ENCODE data around the gene BLOC1S3. TPM values are rescaled to one million over a fixed set of nuclear protein-coding genes. Genes with fewer than 3 reads are reported as not detected.

The BLOC1S3 gene
- total RNA-seq, 2 donors from 2014 or later: 20.7 to 21.4 TPM

- Histone ChIP-seq H3K27me3 (replicated peaks; ENCODE audit: insufficient read depth) (no peaks in the 10 kb centered on the region), H3K36me3 (no peaks in the 10 kb centered on the region), H3K9me3 (no peaks in the 10 kb centered on the region), H3K27ac (no peak overlapping the region), H3K4me3 (no peak overlapping the region), H3K4me1 (ENCODE audit: control insufficient read depth in 1 of 2, low read depth in 2 of 2) (no peaks in the 10 kb centered on the region)
- DNase-seq (ENCODE audit: low spot score): no peak
- no peak for TF ChIP-seq CTCF (IDR thresholded peaks at IDR 0.05)
- ATAC-seq (ENCODE audit: insufficient number of reproducible peaks, low FRiP score, low read depth): no peak
Measured at GRCh38 chr19:45163751-45164460, 14.7 kb upstream of the BLOC1S3 start.

GRCh38 chr19:45164577-45165335 lies 13.8 kb upstream of the BLOC1S3 start:
- DNase-seq (ENCODE audit: low spot score) (no peak), ATAC-seq (ENCODE audit: insufficient number of reproducible peaks, low FRiP score, low read depth) (no peak)
- no peak overlapping the region for H3K4me3 ChIP-seq
- no peak for TF ChIP-seq CTCF (IDR thresholded peaks at IDR 0.05)
- H3K27ac ChIP-seq: no peak overlapping the region
- no peaks in the 10 kb centered on the region for H3K4me1 ChIP-seq (ENCODE audit: control insufficient read depth in 1 of 2, low read depth in 2 of 2)
- no peaks in the 10 kb centered on the region for H3K27me3 ChIP-seq (replicated peaks; ENCODE audit: insufficient read depth)
- H3K9me3 ChIP-seq: no peaks in the 10 kb centered on the region
- no peaks in the 10 kb centered on the region for H3K36me3 ChIP-seq

- H3K36me3 ChIP-seq: no peaks in the 10 kb centered on the region
- TF ChIP-seq CTCF (IDR thresholded peaks at IDR 0.05): no peak
- DNase-seq (ENCODE audit: low spot score): no peak
- H3K4me3 ChIP-seq: no peak overlapping the region
- H3K27me3 ChIP-seq (replicated peaks; ENCODE audit: insufficient read depth): no peaks in the 10 kb centered on the region
- no peak overlapping the region for H3K27ac ChIP-seq
- no peak for ATAC-seq (ENCODE audit: insufficient number of reproducible peaks, low FRiP score, low read depth)
- H3K9me3 ChIP-seq: no peaks in the 10 kb centered on the region
- no peaks in the 10 kb centered on the region for H3K4me1 ChIP-seq (ENCODE audit: control insufficient read depth in 1 of 2, low read depth in 2 of 2)
Measured at GRCh38 chr19:45166723-45167252, 11.8 kb upstream of the BLOC1S3 start.

GRCh38 chr19:45168767-45169351 lies 9.7 kb upstream of the BLOC1S3 start:
- ATAC-seq (ENCODE audit: insufficient number of reproducible peaks, low FRiP score, low read depth) (no peak), DNase-seq (ENCODE audit: low spot score) (no peak)
- Histone ChIP-seq H3K4me3 (no peak overlapping the region), H3K27ac (no peak overlapping the region), H3K27me3 (replicated peaks; ENCODE audit: insufficient read depth) (no peaks in the 10 kb centered on the region), H3K9me3 (no peaks in the 10 kb centered on the region), H3K4me1 (ENCODE audit: control insufficient read depth in 1 of 2, low read depth in 2 of 2) (no peaks in the 10 kb centered on the region), H3K36me3 (no peaks in the 10 kb centered on the region)
- no peak for TF ChIP-seq CTCF (IDR thresholded peaks at IDR 0.05)

- ATAC-seq (ENCODE audit: insufficient number of reproducible peaks, low FRiP score, low read depth): no peak
- no peaks in the 10 kb centered on the region for H3K4me1 ChIP-seq (ENCODE audit: control insufficient read depth in 1 of 2, low read depth in 2 of 2)
- no peak overlapping the region for H3K27ac ChIP-seq
- no peak for DNase-seq (ENCODE audit: low spot score)
- H3K9me3 ChIP-seq: no peaks in the 10 kb centered on the region
- TF ChIP-seq CTCF (IDR thresholded peaks at IDR 0.05): no peak
- no peak overlapping the region for H3K4me3 ChIP-seq
- no peaks in the 10 kb centered on the region for H3K27me3 ChIP-seq (replicated peaks; ENCODE audit: insufficient read depth)
- H3K36me3 ChIP-seq: no peaks in the 10 kb centered on the region
Measured at GRCh38 chr19:45169602-45170001, 9.0 kb upstream of the BLOC1S3 start.

All from thoracic aorta (tissue), 2 donors.